ENCODE results near the gene FAM107B. TPM values are rescaled to one million over a fixed set of nuclear protein-coding genes. Genes with fewer than 3 reads are reported as not detected.

The FAM107B gene
- total and polyA plus RNA-seq, 10 of the 15 experiments (the other 5 are each of a cell fraction or from before 2014, with no cell fraction given): 22.9 to 162 (median 86.6) TPM

DNA sequence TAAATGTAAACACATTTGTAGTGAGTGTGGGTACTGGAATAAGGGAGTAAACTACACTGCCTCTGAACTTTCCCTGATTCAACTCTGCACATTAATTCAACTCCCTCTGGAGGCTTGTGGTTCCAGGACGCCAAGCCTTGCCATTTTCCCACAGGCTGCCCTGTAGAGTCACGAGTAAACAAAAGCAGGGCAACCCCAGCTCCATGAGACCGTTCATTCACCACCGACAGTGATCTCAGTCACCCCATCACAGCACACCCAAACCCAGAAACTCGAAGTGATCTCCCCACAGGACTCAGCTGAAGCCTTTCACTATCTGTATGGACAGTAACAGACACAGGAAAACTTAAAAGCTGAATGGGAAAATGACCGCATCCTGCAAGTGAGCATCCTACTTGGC lies 225.2 kb downstream of the FAM107B start:
- DNase-seq (ENCODE audit: low read depth, low spot score) (no peak), ATAC-seq (no peak), FAIRE-seq (no peak)
- Histone ChIP-seq H3K4me1 (ENCODE audit: control insufficient read depth, insufficient read depth, low read length) (peaks cover 8% of the 10 kb centered on the region), H3K9ac (ENCODE audit: control insufficient read depth, insufficient read depth, low read length) (no peak overlapping the region), H3K27me3 (replicated peaks in 1 of 2; ENCODE audit: control insufficient read depth in 2 of 2, insufficient read depth in 2 of 2, low read length in 1 of 2) (no peaks in the 10 kb centered on the region), H3K27ac (ENCODE audit: control insufficient read depth, insufficient read depth) (no peak overlapping the region), H4K20me1 (ENCODE audit: control insufficient read depth, insufficient read depth) (no peaks in the 10 kb centered on the region; the same call in 1 of the 2 replicates), H3K36me3 (ENCODE audit: control insufficient read depth in 2 of 2, insufficient read depth in 2 of 2, low read length in 1 of 2) (peaks cover 8 to 10% of the 10 kb centered on the region in 2 experiments; a peak in 3 of 4 replicates), H3K9me3 (replicated peaks; ENCODE audit: control insufficient read depth, insufficient read depth, low read length) (no peaks in the 10 kb centered on the region), H3K79me2 (ENCODE audit: control insufficient read depth, insufficient read depth, low read length) (peaks cover 10% of the 10 kb centered on the region), H2AFZ (ENCODE audit: control insufficient read depth, low read depth, low read length) (no peak overlapping the region), H3K4me3 (no peak overlapping the region), H3K4me2 (ENCODE audit: control insufficient read depth, insufficient read depth) (no peak overlapping the region)
- 55% methylated on average over 6 of the region's 6 CpGs for WGBS (ENCODE audit: insufficient coverage, insufficient replicate concordance, low lambda C conversion rate, missing lambda C conversion rate)
- BruUV-seq (replicated peaks): no TSS peak
- CTCF ChIA-PET: interaction anchor here (1.3 to 2.6 kb wide), 4 partner anchors 12 to 20 kb away, joined by 3 to 8 read pairs (median 4); no protein-coding TSS in a partner anchor
- TF ChIP-seq EZH2 (IDR thresholded peaks at IDR 0.05; ENCODE audit: borderline replicate concordance, control insufficient read depth, low read depth, low read length): no peak
- TF ChIP-seq, protein P1, sequence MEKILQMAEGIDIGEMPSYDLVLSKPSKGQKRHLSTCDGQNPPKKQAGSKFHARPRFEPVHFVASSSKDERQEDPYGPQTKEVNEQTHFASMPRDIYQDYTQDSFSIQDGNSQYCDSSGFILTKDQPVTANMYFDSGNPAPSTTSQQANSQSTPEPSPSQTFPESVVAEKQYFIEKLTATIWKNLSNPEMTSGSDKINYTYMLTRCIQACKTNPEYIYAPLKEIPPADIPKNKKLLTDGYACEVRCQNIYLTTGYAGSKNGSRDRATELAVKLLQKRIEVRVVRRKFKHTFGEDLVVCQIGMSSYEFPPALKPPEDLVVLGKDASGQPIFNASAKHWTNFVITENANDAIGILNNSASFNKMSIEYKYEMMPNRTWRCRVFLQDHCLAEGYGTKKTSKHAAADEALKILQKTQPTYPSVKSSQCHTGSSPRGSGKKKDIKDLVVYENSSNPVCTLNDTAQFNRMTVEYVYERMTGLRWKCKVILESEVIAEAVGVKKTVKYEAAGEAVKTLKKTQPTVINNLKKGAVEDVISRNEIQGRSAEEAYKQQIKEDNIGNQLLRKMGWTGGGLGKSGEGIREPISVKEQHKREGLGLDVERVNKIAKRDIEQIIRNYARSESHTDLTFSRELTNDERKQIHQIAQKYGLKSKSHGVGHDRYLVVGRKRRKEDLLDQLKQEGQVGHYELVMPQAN (conservative IDR thresholded peaks at IDR 0.05): no peak
- TF ChIP-seq ETV6 (conservative IDR thresholded peaks at IDR 0.05 in 1 of 2, IDR thresholded peaks at IDR 0.05 in 1 of 2; ENCODE audit: borderline replicate concordance in 1 of 2, low read depth in 1 of 2): no peak
- TF ChIP-seq RFX5 (IDR thresholded peaks at IDR 0.05; ENCODE audit: low read depth, low read length): no peak
- TF ChIP-seq EGR1 (IDR thresholded peaks at IDR 0.05; ENCODE audit: borderline replicate concordance in 1 of 2, low read depth in 2 of 2, low read length in 2 of 2): no peak
- no peak for TF ChIP-seq CBX5 (IDR thresholded peaks at IDR 0.05; ENCODE audit: low read depth)
- TF ChIP-seq, protein P2, sequence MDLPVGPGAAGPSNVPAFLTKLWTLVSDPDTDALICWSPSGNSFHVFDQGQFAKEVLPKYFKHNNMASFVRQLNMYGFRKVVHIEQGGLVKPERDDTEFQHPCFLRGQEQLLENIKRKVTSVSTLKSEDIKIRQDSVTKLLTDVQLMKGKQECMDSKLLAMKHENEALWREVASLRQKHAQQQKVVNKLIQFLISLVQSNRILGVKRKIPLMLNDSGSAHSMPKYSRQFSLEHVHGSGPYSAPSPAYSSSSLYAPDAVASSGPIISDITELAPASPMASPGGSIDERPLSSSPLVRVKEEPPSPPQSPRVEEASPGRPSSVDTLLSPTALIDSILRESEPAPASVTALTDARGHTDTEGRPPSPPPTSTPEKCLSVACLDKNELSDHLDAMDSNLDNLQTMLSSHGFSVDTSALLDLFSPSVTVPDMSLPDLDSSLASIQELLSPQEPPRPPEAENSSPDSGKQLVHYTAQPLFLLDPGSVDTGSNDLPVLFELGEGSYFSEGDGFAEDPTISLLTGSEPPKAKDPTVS (IDR thresholded peaks at IDR 0.05; ENCODE audit: low read depth, low read length): no peak
- no peak for TF ChIP-seq MYB (IDR thresholded peaks at IDR 0.05; ENCODE audit: borderline replicate concordance, low read depth, low read length)
- no peak for TF ChIP-seq HDAC2 (IDR thresholded peaks at IDR 0.05)
- TF ChIP-seq PAX5 (IDR thresholded peaks at IDR 0.05; ENCODE audit: borderline replicate concordance, low read depth, low read length): no peak
- no peak for TF ChIP-seq BACH1 (IDR thresholded peaks at IDR 0.05; ENCODE audit: borderline replicate concordance)
- no peak for TF ChIP-seq NFYB (IDR thresholded peaks at IDR 0.05; ENCODE audit: insufficient read depth, low read depth, low read length)
- TF ChIP-seq POU2F2 (IDR thresholded peaks at IDR 0.05; ENCODE audit: borderline replicate concordance, low read depth, low read length): no peak
- intact Hi-C loops (cut with micrococcal nuclease; ENCODE audit: unreplicated experiment): no loop called here
- in situ Hi-C loops (cut with MboI): no loop called here
- SMC1A ChIA-PET (ENCODE audit: uncharacterized antibody, unreplicated experiment): interaction anchor here (1.5 kb wide), 1 partner anchor 12 kb away, joined by 4 read pairs; no protein-coding TSS in a partner anchor
- POLR2A ChIA-PET: interaction anchor here (0.6 to 1.5 kb wide), 2 partner anchors 12 to 334 kb away, joined by 3 to 4 read pairs; no protein-coding TSS in a partner anchor
- RAD21 ChIA-PET (ENCODE audit: unreplicated experiment): no interaction called here

Measured in GM12878 (cell line).